ENCODE results near the gene ALKBH6. TPM values are rescaled to one million over a fixed set of nuclear protein-coding genes. Genes with fewer than 3 reads are reported as not detected.

ALKBH6 gene
- total RNA-seq, 1 donor from 2014 or later: 16.0 TPM

DNA sequence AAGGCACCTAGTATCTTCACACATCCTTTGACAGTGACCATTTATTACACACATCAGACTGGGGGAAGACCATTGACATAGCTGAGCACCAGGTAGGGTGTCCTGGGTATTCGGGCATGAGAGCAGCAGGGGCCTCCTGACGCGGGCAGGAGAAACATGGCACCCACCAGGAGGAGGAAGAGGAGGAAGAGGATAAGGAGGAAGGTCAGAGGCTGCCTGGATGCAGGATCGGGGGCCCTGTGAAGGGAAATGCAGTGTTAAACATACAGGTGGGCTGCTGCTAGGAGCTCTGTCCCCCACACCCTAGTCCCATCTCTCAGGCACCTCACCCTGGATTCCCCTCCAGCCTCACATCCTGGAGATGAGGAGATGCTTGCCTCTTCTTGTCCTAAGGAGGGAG lies 10.7 kb downstream of the ALKBH6 start:
- Mint-ChIP-seq H3K27me3 (ENCODE audit: unreplicated experiment) (no peaks in the 10 kb centered on the region), H3K4me1 (ENCODE audit: unreplicated experiment) (no peaks in the 10 kb centered on the region), H3K4me3 (ENCODE audit: unreplicated experiment) (no peak overlapping the region), H3K9me3 (ENCODE audit: unreplicated experiment) (no peaks in the 10 kb centered on the region), H3K27ac (ENCODE audit: unreplicated experiment) (no peak overlapping the region), H3K36me3 (ENCODE audit: unreplicated experiment) (peaks cover 5% of the 10 kb centered on the region)
- TF ChIP-seq, protein P1, sequence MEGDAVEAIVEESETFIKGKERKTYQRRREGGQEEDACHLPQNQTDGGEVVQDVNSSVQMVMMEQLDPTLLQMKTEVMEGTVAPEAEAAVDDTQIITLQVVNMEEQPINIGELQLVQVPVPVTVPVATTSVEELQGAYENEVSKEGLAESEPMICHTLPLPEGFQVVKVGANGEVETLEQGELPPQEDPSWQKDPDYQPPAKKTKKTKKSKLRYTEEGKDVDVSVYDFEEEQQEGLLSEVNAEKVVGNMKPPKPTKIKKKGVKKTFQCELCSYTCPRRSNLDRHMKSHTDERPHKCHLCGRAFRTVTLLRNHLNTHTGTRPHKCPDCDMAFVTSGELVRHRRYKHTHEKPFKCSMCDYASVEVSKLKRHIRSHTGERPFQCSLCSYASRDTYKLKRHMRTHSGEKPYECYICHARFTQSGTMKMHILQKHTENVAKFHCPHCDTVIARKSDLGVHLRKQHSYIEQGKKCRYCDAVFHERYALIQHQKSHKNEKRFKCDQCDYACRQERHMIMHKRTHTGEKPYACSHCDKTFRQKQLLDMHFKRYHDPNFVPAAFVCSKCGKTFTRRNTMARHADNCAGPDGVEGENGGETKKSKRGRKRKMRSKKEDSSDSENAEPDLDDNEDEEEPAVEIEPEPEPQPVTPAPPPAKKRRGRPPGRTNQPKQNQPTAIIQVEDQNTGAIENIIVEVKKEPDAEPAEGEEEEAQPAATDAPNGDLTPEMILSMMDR (IDR thresholded peaks at IDR 0.05): no peak
- no peak for DNase-seq (ENCODE audit: extremely low spot score, unreplicated experiment)

DNA sequence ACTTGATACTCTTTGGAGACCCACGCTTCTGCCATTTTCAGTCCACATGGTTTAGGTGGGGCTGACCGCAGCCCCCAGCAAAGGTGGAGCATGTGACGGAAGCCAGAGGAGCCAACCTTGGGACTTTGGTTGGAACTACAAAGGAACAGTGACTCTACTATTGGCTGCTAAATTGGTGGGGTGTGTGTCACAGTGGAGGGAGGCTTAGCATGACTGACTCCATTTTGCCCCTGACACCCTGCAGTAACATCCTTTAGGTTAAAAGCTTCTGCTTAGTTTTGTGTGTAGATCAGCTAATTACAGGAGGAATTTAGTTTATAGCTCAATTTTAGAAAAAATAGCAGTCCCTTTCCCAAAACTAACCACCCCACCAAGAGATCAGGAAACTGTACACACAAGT lies 12.4 kb downstream of the ALKBH6 start:
- no peak for DNase-seq (ENCODE audit: extremely low spot score, unreplicated experiment)
- Mint-ChIP-seq H3K9me3 (ENCODE audit: unreplicated experiment) (no peaks in the 10 kb centered on the region), H3K27ac (ENCODE audit: unreplicated experiment) (no peak overlapping the region), H3K4me1 (ENCODE audit: unreplicated experiment) (peaks cover 2% of the 10 kb centered on the region), H3K4me3 (ENCODE audit: unreplicated experiment) (no peak overlapping the region), H3K27me3 (ENCODE audit: unreplicated experiment) (no peaks in the 10 kb centered on the region), H3K36me3 (ENCODE audit: unreplicated experiment) (peaks cover 8% of the 10 kb centered on the region)
- TF ChIP-seq, protein P1 (IDR thresholded peaks at IDR 0.05): no peak

DNA sequence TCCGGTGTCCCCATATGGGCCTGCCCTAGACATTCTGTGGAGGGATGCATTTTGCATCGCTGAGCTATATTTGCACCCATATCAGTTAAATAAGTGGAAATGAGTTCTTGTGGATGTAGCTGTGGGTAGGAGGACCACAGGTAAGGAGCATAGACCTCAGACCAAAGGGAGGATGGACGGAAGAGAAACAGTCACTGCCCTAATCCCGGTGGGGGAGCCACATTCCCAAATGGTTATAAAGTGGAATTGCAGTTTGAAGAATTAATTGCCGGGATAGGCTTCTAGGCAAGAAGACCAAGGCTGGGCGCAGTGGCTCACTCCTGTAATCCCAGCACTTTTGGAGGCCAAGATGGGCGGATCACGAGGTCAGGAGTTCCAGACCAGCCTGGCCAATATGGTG lies 17.2 kb downstream of the ALKBH6 start:
- Mint-ChIP-seq H3K4me1 (ENCODE audit: unreplicated experiment) (peaks cover 15% of the 10 kb centered on the region), H3K36me3 (ENCODE audit: unreplicated experiment) (peaks cover 8% of the 10 kb centered on the region), H3K27me3 (ENCODE audit: unreplicated experiment) (no peaks in the 10 kb centered on the region), H3K4me3 (ENCODE audit: unreplicated experiment) (peak overlapping the region; percentile 80), H3K9me3 (ENCODE audit: unreplicated experiment) (no peaks in the 10 kb centered on the region), H3K27ac (ENCODE audit: unreplicated experiment) (no peak overlapping the region)
- DNase-seq (ENCODE audit: extremely low spot score, unreplicated experiment): no peak
- TF ChIP-seq, protein P1 (IDR thresholded peaks at IDR 0.05): no peak

DNA sequence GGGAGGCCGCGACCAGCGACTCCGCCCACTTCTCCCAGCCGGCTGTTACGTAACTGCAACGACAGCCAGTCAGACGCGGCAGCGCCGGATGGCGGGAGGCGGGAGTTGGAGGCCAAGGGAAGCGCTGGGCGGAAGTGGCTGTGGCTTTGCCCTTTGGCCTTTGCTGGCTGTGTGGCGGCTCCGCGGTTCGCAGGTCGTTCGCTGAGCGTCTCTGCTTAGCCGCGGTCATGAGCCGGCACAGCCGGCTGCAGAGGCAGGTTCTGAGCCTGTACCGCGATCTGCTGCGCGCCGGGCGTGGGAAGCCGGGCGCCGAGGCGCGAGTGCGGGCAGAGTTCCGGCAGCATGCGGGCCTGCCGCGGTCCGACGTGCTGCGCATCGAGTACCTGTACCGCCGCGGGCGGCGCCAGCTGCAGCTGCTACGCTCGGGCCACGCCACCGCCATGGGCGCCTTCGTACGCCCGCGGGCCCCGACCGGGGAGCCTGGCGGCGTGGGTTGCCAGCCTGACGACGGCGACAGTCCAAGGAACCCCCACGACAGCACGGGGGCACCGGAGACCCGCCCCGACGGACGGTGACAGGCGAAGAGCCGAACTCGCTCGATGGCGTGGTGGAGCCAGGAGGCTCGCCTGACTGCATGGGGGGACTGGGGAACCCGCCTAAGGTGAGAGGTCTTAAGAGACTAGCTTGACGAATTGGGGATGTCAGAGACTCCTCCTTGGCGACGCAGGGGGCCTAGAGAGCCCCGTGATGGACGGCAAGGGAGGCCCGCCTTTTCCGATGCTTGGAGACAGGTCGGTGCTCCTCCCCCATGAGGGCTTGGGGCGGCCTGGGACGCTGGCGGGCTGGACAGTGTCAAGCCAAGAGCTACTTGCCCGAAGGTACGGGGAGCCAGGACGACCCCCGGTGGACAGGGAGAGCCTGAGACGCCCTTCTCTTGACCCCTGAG lies 18.7 kb downstream of the ALKBH6 start, which contains the start of gene SDHAF1:
SDHAF1 (plus strand) TSS at position 141 of the 946 bp plus-strand sequence; CDS start at position 228, 87 bp downstream.
- H3K4me3 Mint-ChIP-seq (ENCODE audit: unreplicated experiment): peak within 1 kb of the TSS; percentile 86
- H3K4me1 Mint-ChIP-seq (ENCODE audit: unreplicated experiment): peaks cover 15% of the 10 kb centered on the region
- no peaks in the 10 kb centered on the region for H3K27me3 Mint-ChIP-seq (ENCODE audit: unreplicated experiment)
- DNase-seq (ENCODE audit: extremely low spot score, unreplicated experiment): peak; percentile 96
- H3K9me3 Mint-ChIP-seq (ENCODE audit: unreplicated experiment): no peaks in the 10 kb centered on the region
- TF ChIP-seq, protein P1 (IDR thresholded peaks at IDR 0.05): no peak
- H3K36me3 Mint-ChIP-seq (ENCODE audit: unreplicated experiment): peaks cover 5% of the 10 kb centered on the region
- H3K27ac Mint-ChIP-seq (ENCODE audit: unreplicated experiment): peak within 1 kb of the TSS; percentile 90

DNA sequence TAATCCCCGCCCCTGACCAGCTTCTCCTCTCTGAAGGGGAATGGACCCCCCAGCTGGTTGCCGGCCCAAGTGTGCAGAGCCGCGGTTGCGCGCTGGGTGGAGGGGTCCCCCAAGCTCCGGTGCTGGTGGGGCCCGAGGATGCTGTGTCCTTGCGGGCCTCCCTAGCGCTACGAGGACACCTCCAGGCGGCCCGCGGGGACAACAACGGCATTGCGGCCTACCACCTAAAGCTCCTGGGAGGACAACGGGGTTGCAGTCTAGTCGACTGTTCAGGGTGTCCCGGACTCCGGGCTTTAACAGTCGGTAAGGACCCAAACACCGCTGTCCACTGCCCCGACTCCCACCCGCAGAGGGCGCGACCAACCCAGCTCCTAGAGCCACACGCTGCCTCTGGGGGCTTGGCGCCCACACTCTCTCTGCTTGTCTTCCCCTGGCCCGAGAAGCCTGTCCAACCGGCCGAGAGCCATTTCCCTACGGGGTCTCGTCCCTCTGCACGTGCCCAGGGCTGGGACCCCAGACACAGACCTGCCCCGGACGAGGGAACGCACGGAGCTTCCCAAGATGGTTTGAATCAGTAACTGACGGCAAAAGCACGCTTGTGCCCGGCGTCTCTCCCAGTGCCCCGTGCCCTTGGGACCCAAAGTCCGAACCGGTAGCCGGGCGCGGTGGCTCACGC lies 20.0 kb downstream of the ALKBH6 start:
- TF ChIP-seq, protein P1 (IDR thresholded peaks at IDR 0.05): no peak
- Mint-ChIP-seq H3K9me3 (ENCODE audit: unreplicated experiment) (no peaks in the 10 kb centered on the region), H3K4me1 (ENCODE audit: unreplicated experiment) (peaks cover 15% of the 10 kb centered on the region), H3K36me3 (ENCODE audit: unreplicated experiment) (peaks cover 3% of the 10 kb centered on the region), H3K27ac (ENCODE audit: unreplicated experiment) (no peak overlapping the region), H3K4me3 (ENCODE audit: unreplicated experiment) (peak overlapping the region; percentile 55), H3K27me3 (ENCODE audit: unreplicated experiment) (peaks cover 3% of the 10 kb centered on the region)
- DNase-seq (ENCODE audit: extremely low spot score, unreplicated experiment): no peak
